Stimulated activated CD8-positive, alpha-beta memory T cell treated with anti-CD3 and anti-CD28 coated beads, Interleukin-15, amount 100 ng/mL, for 4 hours (primary cell): Measurements from ENCODE around the gene PAMR1.
"Not testable (repeated sequence)": the region's sequence is repeated elsewhere in the genome, so short reads cannot be mapped to it uniquely, and the experiment has no call there.

Experiments used
- DNase-seq, 2 donors: peaks; one replicate each; pipeline ENCODE4 v3.0.0-alpha.2; 2020; ENCODE audit warnings: low read depth in 2 of 2

PAMR1 gene

GRCh38 chr11:35543481-35543880 is 18.1 kb upstream of the PAMR1 start:
- no peak for DNase-seq

GRCh38 chr11:35541621-35542375 is 16.4 kb upstream of the PAMR1 start:
- no peak for DNase-seq

- no peak for DNase-seq
Measured at GRCh38 chr11:35540526-35540925, 15.1 kb upstream of the PAMR1 start.

DNA sequence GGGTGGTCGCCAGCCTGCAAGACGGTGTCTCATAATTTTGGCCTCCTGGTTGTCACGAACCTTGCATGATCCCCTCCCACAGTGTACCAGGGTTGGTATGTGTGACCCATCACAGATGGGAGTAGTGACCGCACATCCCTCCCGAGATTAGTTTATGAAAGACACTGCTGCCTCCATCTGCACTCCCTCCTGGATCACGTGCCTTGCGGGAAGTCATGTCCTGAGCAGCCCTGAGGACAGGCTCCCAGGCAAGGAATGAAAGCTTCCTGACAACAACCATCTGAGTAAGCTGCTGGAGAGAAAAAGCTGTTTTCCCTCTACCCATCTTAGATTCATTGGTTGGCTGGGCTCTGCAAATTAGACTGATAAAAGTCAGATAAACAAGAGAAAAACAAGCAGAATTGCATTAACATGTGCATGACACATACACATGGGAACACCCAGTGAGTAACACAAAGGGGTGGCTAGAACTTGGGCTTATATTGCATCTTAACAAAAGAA is 14.4 kb upstream of the PAMR1 start:
- DNase-seq = no peak

GRCh38 chr11:35539256-35539655 is 13.8 kb upstream of the PAMR1 start:
- DNase-seq = no peak

DNA sequence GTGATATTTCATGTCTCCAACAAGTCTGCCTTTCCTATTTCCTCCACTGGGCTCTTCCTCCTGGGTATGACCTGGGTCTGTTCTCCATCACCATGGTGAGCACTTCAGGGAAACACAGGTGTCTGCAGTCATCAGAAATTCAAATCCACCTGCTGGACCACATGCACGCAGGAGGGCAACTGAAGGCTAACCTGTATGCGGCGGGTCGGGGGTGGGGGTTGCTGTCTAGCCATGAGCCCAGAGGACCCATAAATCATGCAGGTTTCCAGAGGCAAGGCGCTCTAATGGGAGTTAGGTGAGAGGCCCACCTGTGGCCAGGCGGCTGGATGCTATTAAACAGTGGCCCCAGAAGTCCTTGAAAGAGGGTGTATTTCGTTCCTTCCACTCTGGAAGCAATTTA is 11.1 kb upstream of the PAMR1 start:
- no peak for DNase-seq

DNA sequence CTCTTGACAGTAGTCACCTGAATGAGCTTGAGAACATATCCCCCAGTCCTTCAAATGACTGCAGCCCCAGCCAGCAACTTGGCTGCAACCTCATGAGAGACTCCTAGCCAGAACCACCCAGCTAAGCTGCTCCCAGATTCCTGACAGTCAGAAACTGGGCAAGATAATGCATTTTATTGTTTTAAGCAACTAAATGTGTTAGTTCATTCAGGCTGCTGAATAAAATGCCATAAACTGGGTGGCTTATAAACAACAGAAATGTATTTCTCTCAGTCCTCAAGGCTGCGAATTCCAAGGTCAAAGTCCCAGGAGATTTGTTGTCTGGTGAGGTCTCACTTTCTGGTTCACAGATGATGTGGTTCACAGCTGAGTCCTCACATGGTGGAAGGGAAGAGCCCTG is 5.8 kb upstream of the PAMR1 start:
- DNase-seq = no peak

- DNase-seq = no peak
Measured at GRCh38 chr11:35529971-35530495, 4.6 kb upstream of the PAMR1 start.

- no peak for DNase-seq
Measured at GRCh38 chr11:35526370-35526792, 965 bp upstream of the PAMR1 start.

DNA sequence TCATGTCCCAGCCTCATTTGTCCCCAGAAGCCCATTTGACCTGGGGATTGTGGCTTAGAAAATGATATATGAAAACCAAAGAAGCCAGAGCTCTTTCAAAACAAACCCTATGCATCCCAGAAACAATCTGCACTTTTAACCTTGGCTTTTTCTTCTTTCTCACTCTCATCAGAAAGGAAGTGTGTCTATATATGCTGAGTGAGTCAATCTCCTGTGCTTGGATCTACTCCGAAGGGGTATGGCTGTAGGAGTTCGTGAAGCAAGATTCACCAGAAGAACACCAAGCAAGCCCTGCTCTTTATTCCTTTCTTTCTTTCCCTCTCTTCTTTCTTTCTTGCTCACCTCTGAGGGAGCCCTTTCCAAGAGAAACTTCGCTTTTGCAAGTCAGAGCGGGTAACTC is 636 bp downstream of the PAMR1 start:
- no peak for DNase-seq

DNA sequence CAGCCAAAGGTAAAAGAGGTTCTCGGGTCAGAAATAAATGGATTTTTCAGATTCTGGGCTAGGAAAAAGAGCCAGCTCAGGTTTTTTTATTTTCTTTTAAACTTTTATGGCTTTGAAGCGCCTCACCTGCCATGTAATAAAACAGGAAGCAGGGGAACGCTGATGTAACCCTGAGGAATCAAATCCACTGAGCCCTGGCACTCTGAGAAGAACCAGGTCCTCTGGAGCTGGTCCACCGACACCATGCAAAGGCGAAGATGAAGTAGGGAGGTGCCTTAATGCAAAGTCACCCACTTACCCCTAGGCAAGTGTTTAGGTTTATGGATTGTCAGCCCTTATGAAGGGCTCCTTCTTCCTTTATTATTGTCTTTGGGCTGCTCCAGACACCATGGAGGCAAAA is 1.6 kb downstream of the PAMR1 start:
- DNase-seq = no peak

DNA sequence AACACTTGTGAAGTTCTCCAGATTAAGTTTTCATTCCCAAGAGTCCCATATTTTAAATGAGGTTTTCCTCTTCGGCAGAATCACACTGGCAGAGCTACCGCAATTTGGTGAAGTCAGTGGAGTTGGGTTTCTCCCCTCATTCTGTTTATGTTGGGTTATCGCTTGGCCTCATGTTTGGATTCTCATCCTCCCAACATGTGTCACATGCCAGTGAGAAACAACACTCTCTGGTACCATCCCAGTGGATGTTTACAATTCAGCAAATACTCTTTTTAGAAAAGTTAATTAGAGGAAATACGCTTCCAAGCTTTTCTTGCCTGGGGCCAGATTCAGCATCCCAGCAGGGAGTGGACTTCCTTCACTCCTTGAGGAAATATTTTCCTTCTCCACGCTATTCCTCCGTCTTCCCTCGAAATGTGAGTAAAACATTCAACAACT is 2.1 kb downstream of the PAMR1 start:
- no peak for DNase-seq

GRCh38 chr11:35522091-35522490 is 3.3 kb downstream of the PAMR1 start:
- DNase-seq = not testable (repeated sequence)

DNA sequence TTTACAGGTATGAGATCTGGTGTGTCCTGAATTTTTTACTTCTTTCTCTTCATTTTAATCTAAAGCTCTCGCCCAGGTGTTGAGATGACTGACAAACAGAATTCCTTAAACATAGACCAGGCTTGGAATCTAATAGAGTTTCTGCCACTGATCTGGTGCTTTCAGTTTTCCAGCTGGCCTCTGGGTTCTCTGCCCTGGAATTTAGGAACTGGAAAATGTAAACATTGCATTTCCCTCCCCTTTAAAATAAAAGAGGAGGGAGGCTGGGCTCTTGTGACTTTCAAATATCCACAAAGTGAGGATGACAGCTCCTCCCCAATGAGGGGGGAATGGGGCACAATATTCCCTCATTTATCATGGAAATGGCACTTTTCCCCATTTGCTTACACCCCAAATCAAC is 5.0 kb downstream of the PAMR1 start:
- no peak for DNase-seq

GRCh38 chr11:35518766-35519165 is 6.7 kb downstream of the PAMR1 start:
- no peak for DNase-seq

GRCh38 chr11:35517481-35517880 is 7.9 kb downstream of the PAMR1 start:
- no peak for DNase-seq

GRCh38 chr11:35516403-35516802 is 9.0 kb downstream of the PAMR1 start:
- no peak for DNase-seq

- DNase-seq = no peak
Measured at GRCh38 chr11:35515224-35515623, 10.2 kb downstream of the PAMR1 start.

DNA sequence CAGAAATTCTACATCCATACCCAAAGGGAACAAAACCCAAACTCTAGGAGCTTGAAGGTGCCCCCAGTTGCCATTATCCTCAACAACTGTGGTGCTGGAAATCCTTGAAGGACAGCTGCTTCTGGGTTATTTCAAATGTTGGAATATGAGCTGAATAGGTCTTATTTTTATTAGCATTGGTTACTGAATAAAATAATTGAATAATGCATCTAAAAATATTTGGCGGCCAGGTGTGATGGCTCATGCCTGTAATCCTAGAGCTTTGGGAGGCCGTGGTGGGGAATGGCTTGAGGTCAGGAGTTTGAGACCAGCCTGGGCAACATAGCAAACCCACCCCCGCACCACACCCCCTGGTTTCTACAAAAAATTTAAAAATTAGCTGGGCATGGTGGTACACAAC is 10.9 kb downstream of the PAMR1 start:
- DNase-seq = no peak

- no peak for DNase-seq
Measured at GRCh38 chr11:35511666-35512065, 13.8 kb downstream of the PAMR1 start.

GRCh38 chr11:35507688-35508087 is 17.7 kb downstream of the PAMR1 start:
- no peak for DNase-seq

DNA sequence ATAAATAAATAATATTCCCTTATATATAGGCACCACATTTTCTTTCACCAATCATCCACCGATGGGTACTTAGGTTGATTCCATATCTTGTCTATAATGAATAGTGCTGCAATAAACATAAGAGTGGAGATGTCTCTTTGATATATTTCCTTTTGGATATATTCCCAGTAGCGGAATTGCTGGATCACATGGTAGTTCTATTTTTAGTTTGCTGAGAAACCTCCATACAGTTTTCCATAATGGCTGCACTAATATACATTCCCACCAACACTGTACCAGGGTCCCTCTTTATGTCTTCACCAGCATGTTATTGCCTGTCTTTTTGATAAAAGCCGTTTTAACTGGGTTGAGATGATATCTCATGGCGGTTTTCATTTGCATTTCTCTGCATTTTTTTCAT is 23.6 kb downstream of the PAMR1 start:
- DNase-seq = no peak

DNA sequence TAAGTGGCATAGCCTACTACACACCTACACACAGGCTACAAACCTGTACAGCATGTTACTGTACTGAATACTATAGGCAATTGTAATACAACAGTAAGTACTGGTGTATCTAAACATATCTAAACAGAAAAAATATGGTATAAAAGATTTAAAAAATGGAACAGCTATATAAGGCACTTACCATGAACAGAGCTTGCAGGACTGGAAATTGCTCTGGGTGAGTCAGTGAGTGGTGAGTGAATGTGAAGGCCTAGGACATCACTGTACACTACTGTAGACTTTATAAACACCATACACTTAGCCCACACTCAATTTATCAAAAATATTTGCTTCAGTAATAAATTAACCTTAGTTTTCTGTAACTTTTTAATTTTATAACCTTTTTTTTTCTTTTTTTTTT is 24.7 kb downstream of the PAMR1 start:
- DNase-seq = no peak

DNA sequence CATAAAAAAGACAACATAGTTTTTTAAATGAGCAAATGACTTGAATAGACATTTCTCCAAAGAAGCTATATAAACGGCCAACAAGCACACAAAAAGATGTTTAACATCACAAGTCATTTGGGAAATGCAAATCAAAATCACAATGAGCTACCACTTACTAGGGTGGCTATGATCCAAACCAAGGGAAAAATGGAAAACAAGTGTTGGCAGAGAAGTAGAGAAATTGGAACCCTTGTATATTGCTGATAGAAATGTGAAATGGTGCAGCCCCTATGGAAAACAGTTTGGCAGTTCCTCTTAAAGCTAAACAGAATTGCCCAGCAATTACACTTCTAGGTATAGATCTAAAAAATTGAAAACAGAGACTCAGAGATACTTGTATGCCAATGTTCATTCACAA is 29.0 kb downstream of the PAMR1 start:
- DNase-seq = no peak
